ENCODE results near the gene EVA1A.
A peak's percentile ranks its signal among the peaks of the same experiment; 100 is the strongest.

The EVA1A gene

GRCh38 chr2:75598589-75599155 lies 37.9 kb upstream of the EVA1A start:
- no peak for DNase-seq (ENCODE audit: extremely low read depth, low read depth)
- no peak for TF ChIP-seq CTCF (IDR thresholded peaks at IDR 0.05; ENCODE audit: low read depth, low read length, missing control alignments)
- H3K4me3 ChIP-seq (replicated peaks; ENCODE audit: low read depth, low read length): no peak overlapping the region

DNA sequence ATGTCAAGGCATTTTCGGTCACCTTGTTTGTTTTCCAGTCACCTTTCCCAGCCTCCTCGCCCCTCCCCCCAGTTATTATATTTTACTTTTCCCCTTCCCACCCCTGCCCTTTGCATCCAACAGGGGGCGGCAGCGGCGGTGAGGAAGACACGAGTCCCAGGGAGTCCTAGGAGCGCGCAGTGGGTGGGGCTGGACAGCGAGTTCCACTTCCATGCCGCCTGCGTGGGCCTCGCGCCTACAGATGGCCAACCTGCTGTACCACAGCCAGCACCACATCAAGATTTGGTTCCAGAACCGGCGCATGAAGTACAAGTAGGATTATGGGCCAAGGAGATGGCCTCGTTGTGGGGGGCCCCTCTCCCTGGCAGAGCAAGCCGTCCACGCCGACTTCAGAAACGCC lies 37.2 kb upstream of the EVA1A start:
- TF ChIP-seq CTCF (IDR thresholded peaks at IDR 0.05; ENCODE audit: low read depth, low read length, missing control alignments): no peak
- no peak overlapping the region for H3K4me3 ChIP-seq (replicated peaks; ENCODE audit: low read depth, low read length)
- DNase-seq (ENCODE audit: extremely low read depth, low read depth): no peak

- TF ChIP-seq CTCF (IDR thresholded peaks at IDR 0.05; ENCODE audit: low read depth, low read length, missing control alignments): no peak
- no peak for DNase-seq (ENCODE audit: extremely low read depth, low read depth)
- no peak overlapping the region for H3K4me3 ChIP-seq (replicated peaks; ENCODE audit: low read depth, low read length)
Observed at GRCh38 chr2:75596784-75597183, 36.0 kb upstream of the EVA1A start.

GRCh38 chr2:75595541-75596395 lies 35.0 kb upstream of the EVA1A start:
- DNase-seq (ENCODE audit: extremely low read depth, low read depth): peak; percentile 69
- TF ChIP-seq CTCF (IDR thresholded peaks at IDR 0.05; ENCODE audit: low read depth, low read length, missing control alignments): no peak
- H3K4me3 ChIP-seq (replicated peaks; ENCODE audit: low read depth, low read length): no peak overlapping the region

GRCh38 chr2:75594596-75594995 lies 33.9 kb upstream of the EVA1A start:
- TF ChIP-seq CTCF (IDR thresholded peaks at IDR 0.05; ENCODE audit: low read depth, low read length, missing control alignments): no peak
- DNase-seq (ENCODE audit: extremely low read depth, low read depth): no peak
- H3K4me3 ChIP-seq (replicated peaks; ENCODE audit: low read depth, low read length): no peak overlapping the region

GRCh38 chr2:75592888-75593287 lies 32.1 kb upstream of the EVA1A start:
- no peak for TF ChIP-seq CTCF (IDR thresholded peaks at IDR 0.05; ENCODE audit: low read depth, low read length, missing control alignments)
- no peak for DNase-seq (ENCODE audit: extremely low read depth, low read depth)
- no peak overlapping the region for H3K4me3 ChIP-seq (replicated peaks; ENCODE audit: low read depth, low read length)
